HL-60 (cell line): Measurements from ENCODE around the gene KMT2C.

Experiments
- CTCF ChIP-seq: IDR thresholded peaks from one replicate; pipeline ENCODE4 v1.5.1; 2011; ENCODE audit warnings: low read length, control low read depth, inconsistent platforms; ENCODE audit not compliant: insufficient read depth
- GABPA ChIP-seq: IDR thresholded peaks from 2 replicates; pipeline ENCODE4 v1.6.1; 2012; ENCODE audit warnings: low read depth

- TF ChIP-seq CTCF (no peak), GABPA (no peak)
Measured at GRCh38 chr7:152097330-152097729, 338.5 kb downstream of the KMT2C start.
